ENCODE measurements around the gene PIP5K1C.

PIP5K1C gene

DNA sequence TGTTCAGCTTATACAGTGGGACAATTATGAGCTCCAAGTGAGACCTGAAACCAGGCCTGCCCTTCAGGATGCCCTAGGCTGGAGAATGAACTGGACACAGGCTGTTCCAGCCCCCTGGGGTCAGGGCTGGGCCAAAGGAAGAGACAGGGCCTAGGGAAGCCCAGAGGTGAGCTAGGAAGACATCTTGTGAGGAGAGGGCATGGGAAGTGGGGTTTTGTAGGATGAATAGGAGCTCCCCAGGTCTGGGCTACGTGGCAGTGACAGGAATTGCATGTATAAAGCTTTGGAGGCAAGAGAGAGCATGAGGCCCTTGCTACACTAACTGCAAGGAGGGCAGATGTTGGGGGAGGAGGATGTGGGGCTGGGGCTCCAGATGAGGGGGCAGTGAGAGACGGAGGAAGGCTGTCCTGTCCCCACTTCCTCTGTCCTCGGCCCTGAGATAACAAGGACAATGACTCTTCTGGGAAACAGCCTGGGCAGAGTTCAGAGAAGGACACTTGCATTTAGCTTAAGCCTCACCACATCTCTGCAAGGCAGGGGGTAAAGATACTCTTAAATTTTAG is 92.1 kb downstream of the PIP5K1C start:
- no peak for DNase-seq

DNA sequence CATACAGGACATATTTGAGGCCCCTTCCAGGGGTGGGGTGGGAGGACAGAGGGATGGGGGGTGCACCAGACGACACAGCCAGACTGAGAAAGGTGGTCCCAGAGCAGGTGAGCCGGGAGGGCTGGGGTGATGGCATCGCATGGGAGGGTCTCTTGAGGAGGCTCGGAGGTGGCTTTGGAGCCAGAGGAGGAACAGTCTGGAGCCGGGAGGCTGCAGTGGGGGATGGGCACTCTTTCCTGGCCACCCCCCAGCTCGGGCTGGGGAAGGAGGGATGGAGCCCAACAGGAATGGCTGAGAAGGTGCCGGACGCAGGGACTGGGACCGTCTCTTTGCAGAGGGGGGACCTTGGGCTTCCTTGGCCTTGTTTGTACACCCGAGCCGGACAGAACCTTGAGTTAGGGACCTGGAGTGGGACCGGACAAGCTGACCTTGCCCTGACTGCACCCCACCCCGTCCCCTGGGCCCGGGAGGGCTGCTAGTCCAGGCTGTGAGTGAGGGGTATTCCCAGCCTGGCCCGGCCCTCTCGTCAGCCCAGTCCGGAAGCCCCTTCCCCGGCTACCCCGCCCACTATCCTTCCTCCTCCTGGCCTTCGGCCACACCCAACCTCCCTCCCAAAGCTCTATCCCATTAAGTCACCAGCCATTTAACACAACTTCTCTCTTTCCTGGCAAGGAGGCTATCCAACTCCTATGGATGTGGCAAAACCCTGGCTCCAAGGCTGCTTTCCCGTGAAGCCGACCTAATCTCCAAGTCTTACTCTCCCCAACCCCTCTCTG is 92.8 kb downstream of the PIP5K1C start:
- DNase-seq, result no peak

DNA sequence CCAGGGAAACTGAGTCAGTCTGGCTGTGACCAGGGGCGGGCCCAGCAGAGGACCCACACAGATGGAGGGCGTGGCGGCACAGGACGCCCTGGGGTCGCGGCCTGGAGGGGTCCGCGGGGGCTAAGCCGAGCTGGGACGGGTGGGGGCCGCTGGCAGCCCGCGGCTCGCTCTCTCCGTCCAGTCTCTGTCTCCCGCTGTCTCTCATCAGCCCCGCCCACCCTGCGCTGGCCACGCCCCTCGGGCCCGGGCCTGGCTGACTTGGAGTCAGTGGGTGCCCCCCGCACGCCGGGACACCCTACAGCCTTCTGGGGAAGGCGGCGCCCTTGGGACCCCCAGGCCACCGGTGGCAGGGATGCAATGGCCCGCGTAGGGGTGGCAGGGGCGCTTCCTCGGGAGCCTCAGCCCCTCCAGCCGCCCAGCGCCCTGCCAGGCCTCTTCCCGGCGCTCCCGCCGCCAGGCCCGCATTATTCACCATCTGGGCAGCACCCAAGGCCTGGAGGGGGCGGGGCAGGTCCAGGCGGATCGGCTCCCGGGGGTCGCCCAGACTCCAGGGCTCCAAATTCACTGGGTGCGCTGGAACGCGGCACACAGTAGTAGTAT is 93.5 kb downstream of the PIP5K1C start, which contains the start of gene TBXA2R:
Gene TBXA2R, minus strand, starts transcription at position 186 of the 600 bp plus-strand sequence. CDS start 6,241 bp downstream, outside the sequence.
- DNase-seq, result peak in 1 of 2 experiments; percentile 48

DNA sequence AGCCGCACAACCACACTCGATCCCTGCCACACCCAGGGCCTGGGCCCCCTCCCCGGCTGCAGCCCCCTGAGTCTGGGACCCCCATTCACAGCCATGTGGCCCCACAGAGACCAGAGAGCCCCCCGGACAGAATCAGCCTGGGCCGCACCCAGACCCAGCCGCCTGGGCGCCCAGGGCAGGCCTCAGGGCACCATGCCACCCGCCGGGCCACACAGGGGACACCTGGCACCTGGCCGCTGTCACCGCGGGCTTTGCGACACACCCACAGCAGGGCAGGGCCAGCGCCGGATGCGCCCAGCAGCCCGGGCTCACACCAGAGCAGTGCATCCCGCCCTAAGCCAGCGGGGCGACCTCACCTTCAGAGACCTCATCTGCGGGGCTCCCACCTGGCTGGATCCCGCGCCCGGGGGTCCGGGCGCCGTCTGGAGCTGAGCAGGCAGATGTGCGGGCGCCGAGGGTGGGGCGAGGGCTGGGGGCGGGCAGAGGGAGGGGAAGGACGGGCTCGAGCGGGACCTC is 94.0 kb downstream of the PIP5K1C start:
- no peak for DNase-seq

DNA sequence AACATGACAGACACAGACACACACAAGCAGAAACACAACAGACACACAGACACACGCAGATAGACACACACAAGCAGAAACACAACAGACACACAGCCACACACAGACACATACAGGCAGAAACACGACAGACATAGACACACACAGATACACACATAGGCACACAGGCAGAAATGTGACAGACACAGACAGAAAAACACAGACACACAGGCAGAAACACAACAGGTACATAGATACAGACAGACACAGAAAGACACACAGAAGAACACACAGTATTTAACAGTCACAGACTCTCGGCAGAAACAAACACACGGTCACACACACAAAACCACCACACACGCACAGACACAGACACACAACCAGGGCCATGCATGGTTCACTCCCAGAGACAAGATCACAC is 94.5 kb downstream of the PIP5K1C start:
- DNase-seq, result no peak

DNA sequence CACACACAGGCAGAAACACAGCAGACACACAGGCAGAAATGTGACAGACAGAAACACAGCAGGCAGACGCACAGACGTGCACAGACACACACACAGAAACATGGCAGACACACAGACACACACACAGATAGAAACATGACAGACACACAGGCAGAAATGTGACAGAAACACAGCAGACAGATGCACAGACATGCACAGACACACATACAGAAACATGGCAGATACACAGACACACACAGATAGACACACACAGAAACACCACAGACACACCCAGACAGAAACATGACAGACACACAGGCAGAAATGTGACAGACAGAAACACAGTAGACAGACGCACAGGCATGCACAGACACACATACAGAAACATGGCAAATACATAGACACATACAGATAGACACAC is 94.9 kb downstream of the PIP5K1C start:
- DNase-seq, result no peak

DNA sequence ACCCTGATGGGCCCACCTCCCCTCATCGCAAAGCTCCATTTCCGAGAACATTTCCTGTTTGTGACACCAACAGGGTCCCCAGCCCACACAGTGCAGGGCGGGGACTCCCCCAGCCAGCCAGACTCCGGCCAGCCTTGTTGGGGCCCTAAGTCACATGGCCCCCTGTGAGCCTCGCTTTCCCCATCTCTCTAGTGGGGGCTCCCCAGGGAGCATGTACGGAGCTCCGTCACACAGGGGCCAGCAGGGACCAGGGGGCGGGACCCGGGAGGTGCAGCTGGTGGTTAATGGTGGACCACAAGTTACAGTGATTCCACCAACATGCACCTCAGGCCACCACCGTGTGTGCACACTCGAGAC is 95.3 kb downstream of the PIP5K1C start:
- DNase-seq, result no peak

DNA sequence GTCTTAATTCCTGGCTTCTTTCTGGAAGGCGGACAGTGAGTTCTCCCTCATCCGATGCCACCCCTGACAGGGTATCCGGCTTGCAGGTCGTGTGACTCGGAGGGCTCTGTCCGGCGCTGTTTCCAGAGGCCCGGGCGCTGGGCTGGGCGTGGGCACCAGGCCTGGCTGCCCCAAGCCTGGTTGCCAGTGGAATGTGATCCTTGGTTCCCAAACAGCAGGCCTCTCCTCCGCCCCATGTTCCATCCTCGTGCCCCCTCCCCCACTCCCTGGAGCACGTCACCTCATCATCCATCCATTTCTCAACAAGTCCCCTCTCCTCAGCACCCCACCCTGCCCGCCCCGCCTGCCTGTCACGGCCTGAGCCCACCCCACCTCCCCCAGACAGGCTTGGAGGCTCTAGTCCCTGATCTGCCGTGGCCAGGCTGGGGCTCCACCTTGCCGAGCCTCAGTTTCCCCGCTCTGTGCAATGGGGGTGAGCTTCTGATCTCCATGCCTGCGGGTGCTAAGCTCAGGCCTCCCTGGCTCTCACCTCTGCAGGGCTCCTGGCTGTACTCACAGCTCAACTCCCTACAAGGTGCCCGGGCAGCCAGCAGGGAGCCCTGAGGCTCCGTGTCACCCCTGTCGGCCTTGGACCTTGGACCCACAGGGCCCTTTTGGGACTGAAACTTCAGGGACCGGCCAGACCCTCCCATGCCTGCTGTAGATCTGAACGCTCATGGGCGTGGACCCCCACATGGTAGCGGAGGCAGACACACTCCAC is 95.9 kb downstream of the PIP5K1C start:
- no peak for DNase-seq

DNA sequence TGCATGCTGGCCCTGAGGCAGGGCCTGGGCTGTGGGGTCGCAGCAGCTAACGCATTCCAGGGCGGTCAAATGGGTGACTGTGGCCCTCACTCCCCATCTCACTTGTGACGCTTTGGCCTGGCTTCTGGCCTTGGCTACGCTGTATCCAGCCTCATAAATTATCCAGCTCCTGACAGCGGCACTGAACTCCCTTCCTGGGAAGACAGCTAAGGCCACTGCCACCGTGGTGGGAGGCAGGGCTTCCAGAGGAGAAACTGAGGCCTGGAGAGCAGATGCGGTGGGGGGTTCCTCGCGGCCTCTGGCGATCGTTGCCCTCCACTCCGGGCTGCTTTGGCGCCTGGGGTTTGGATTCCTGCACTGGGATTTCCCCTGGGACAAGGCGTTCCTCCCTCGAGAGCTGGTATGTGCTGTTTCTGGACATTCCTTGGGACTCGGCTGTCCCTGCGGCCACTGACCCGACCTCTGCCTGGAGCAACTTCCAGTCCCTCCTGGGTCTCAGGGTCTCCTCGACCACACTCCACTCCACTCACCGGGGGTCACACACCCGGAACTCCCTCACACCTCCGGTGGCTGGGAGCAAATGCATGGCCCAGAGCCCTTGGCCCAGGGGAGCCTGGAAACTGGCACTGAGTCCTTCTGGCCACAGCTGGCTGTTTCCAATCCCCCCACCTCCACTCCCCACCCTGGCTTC is 97.0 kb downstream of the PIP5K1C start:
- no peak for DNase-seq

DNA sequence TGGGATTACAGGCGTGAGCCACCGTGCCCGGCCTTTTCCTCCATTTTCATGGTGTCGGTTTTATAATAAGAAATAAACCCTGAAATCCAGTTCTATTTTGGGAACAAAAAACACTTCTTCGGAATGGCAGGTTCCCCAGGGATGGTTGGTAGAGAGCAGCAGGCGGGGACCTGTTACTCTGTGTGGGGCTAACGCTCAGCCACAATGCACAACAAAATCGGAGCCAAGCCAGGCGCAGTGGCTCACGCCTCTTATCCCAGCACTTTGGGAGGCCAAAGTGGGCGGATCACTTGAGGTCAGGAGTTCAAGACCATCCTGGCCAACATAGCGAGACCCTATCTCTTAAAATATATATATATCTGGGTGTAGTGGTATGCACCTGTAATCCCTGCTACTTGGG is 99.2 kb downstream of the PIP5K1C start:
- DNase-seq, result no peak

DNA sequence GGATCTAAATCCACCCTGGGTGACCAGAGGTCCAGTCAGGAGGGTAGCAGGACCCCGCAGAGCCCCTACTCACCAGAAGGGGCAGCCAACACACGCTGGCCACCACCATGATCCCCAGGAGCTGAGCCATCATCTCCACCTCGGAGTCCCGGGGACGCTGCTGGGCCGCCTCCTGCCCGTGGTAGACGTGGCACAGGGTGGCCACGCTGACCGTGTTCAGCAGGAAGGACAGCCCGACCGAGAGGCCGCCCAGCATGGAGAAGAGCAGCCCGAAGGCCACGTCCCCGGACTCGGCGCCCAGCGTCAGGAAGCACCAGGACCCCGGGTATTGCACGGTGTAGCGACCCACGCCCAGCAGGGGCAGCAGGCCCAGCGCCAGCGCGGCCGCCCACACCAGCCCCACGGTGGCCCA is 100.5 kb downstream of the PIP5K1C start:
- DNase-seq, result no peak

DNA sequence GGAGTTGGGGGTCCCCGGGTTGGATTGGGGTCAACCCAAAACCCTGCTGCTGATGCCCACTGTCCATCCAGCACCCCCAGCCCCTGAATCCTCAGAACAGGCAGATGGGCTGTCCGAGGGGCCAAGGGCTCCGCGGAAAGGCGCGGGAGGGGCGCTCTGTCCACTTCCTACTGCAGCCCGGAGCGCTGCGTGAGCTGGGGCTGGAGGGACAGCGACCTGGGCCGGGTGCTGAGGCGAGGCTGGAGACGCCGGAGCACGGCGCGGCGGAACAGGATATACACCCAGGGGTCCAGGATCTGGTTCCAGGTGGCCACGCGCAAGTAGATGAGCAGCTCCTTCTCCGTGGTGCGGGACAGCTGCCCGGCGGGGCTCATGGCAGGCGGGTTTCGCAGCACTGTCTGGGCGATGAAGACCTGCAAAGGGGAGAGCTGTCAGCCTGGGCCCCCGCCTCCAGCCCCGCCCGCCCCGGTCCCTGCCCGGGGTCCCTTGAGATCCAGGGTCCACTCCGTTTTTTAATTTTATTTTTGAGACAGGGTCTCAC is 104.7 kb downstream of the PIP5K1C start:
- DNase-seq, result no peak

DNA sequence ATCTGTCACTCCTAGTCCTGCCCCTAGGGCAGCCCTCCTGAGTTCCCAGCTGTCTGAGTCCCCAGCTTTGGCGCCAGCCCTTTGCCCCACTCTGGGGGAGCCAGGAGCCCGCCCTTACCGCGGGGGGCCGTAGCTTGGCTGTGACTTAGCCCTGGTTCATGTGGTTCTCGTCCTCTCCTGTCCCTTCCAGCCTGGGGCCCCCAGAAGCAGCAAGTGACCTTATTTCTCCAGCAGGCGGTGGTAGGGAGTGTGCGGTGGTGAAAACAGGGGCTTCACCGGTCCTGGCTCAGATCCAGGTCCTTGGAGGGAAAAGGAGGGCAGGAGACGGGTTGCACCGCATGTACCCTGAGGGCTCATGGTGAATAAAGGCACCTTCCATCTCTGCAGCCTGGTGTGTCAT is 107.1 kb downstream of the PIP5K1C start:
- DNase-seq, result no peak

DNA sequence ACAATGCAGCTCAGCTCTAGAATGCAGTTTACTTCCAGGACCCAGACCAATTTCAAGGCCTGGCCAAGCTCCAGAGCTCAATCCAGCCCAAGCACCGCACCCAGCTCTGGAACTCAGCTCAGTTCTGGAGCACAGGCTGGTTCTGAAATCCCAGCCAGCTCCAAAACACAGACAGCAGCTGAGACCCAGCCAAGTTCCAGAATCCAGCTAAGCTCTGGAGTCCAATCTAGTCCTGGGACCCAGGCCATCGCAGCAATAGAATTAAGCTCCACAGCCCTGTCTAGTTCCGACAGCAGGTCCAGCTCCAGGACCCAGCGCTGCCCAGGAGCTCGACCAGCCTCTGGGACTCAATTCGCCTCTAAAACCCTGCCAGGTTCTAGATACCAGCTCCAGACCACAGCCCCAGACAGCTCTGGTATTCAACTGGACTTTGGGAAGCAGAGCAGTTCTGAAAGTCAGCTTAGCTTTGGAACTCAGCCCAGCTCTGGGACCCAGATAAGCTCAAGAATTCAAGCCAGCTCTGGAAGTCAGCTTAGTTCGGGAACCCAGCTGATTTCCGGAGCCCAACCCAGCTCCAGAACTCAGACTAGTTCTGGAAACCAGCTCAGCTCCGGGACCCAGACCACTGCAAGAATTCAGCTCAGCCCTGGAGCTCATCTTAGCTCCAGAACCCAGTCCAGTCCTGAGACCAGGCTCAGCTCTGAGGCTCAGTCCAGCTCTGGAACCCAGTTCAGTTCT is 108.2 kb downstream of the PIP5K1C start:
- DNase-seq, result no peak

DNA sequence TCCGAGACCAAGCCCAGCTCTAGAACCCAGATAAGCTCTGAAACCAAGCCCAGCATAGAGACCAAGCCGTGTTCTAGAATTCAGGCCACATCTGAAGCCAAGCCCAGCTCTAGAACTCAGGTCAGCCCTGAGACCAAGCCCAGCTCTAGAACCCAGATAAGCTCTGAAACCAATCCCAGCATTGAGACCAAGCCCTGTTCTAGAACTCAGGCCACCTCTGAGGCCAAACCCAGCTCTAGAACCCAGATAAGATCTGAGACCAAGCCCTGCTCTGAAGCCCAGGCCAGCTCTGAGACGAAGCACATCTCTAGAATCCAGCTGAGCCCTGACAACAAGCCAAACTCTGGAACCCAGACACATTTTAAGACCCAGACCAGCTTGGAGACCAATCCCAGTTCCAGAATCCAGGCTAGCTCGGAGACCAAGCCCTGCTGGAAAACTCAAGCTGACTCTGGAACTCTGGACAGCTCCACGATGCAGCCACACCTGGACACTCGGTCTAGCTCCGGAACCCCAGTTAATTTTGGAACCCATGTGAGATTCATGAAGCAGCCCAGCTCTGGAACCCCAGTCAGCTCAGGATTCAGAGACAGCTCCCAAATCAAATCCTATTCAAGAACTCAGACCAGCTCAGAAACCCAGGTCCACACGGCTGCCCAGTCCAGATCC is 109.1 kb downstream of the PIP5K1C start:
- no peak for DNase-seq

DNA sequence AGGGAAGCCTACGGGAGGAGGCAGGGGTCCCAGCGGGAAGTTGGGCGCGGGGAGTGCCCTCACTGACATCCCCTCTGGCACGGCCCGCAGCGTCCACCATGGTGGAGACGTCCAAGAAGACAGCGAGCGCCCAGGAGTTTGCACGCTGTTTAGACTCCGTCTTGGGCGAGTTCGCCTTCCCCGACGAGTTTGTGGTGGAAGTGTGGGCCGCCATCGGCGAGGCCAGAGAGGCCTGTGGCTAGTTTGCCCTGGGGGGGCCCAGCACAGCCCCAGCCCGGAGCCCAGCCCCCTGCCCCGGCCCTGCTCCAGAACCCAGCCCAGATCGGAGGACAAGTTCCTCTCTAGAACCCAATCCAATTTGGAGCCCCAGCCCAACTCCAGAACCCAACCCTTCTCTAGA is 110.3 kb downstream of the PIP5K1C start:
- no peak for DNase-seq

DNA sequence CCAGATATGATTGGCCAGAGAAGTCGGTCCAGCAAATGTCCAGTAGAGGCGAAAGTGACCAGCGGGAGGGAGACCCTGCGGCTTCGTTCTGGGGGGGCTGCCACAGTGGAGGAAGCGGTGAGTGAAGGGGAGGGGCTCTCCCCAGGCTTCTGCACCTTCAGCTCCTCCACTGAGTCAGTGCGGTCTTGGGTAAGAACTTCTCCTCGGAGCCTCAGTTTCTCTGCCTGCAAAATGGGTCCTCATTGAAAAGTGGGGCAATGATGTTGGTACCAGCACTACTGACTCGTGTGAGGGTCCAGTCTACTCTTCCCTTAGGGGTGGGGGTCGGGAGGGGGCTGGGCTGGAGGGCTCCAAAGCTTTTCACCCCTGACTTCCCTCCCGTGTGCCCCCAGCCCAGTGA is 110.8 kb downstream of the PIP5K1C start:
- DNase-seq, result no peak

DNA sequence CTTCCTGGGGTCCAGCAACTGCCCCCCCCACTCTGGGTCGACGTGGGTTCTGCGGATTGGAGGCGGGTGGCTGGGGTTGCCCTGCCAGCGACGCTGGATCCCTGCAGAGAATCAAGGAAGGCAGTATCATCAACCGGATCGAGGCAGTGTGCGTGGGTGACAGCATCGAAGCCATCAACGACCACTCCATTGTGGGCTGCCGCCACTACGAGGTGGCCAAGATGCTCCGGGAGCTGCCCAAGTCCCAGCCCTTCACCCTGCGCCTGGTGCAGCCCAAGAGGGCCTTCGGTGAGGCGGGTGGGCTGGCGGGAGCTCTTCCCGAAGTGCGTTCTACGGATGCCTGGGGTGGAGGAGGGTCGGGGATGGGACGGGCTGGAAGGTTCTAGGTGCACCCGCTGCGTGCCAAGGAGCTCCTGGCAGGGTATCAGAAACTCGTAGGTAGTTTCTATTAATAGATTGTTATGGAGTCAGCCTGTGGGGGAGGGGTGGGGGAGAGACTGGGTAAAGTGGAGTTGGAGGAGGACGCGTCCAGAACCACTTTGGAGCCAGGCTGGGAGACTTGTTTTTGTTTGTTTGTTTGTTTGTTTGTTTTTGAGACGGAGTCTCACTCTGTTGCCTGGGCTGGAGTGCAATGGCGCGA is 113.4 kb downstream of the PIP5K1C start:
- DNase-seq, result no peak

DNA sequence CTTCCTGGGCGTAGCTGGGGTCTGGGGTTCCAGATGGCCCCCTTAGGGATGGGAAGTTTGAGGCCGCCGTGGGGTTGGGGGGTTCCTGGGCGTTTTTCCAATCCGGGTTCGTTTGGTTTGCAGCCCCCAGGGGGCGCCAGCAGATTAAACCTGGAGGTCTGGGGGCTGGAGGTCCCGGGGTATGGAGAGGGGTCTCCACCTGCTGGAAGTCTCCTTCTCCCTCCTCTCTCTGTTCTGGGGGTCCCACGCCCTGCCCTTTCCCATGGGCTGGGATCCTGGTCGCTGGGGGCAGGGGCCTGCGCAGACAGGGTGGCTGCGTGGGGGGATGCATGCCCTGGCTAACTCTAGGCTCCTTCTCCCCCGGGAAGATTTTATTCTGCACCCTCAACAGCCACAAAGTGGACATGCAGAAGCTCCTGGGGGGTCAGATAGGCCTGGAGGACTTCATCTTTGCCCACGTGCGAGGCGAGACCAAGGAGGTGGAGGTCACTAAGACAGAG is 114.1 kb downstream of the PIP5K1C start:
- no peak for DNase-seq
